ENCODE measurements around the gene PLS1.
"Not testable (repeated sequence)": the region's sequence is repeated elsewhere in the genome, so short reads cannot be mapped to it uniquely, and the experiment has no call there.

Gene PLS1

GRCh38 chr3:142694225-142694624 lies 98.0 kb downstream of the PLS1 start:
- DNase-seq (ENCODE audit: low spot score), result no peak

GRCh38 chr3:142705198-142705597 lies 109.0 kb downstream of the PLS1 start:
- DNase-seq (ENCODE audit: low spot score), result no peak

GRCh38 chr3:142706321-142707127 lies 110.3 kb downstream of the PLS1 start:
- no peak for DNase-seq (ENCODE audit: low spot score)

- no peak for DNase-seq (ENCODE audit: low spot score)
Observed at GRCh38 chr3:142709207-142709606, 113.0 kb downstream of the PLS1 start.

- DNase-seq (ENCODE audit: low spot score), result not testable (repeated sequence)
Observed at GRCh38 chr3:142714882-142715281, 118.7 kb downstream of the PLS1 start.

GRCh38 chr3:142716102-142716501 lies 119.9 kb downstream of the PLS1 start:
- DNase-seq (ENCODE audit: low spot score), result no peak

- DNase-seq (ENCODE audit: low spot score), result no peak
Observed at GRCh38 chr3:142723665-142723967, 127.4 kb downstream of the PLS1 start.

- DNase-seq (ENCODE audit: low spot score), result peak; percentile 95
Observed at GRCh38 chr3:142723968-142724681, 127.9 kb downstream of the PLS1 start, which contains the start of gene TRPC1. TRPC1 (plus strand) TSS chr3:142724034; CDS start chr3:142724560, 526 bp downstream.

GRCh38 chr3:142724682-142725356 lies 128.6 kb downstream of the PLS1 start:
- peak; percentile 58 for DNase-seq (ENCODE audit: low spot score)

- DNase-seq (ENCODE audit: low spot score), result no peak
Observed at GRCh38 chr3:142725357-142725739, 129.2 kb downstream of the PLS1 start.

GRCh38 chr3:142726017-142726416 lies 129.8 kb downstream of the PLS1 start:
- DNase-seq (ENCODE audit: low spot score), result no peak

- DNase-seq (ENCODE audit: low spot score), result no peak
Observed at GRCh38 chr3:142732066-142732465, 135.9 kb downstream of the PLS1 start.

GRCh38 chr3:142734834-142735233 lies 138.6 kb downstream of the PLS1 start:
- no peak for DNase-seq (ENCODE audit: low spot score)

- DNase-seq (ENCODE audit: low spot score), result no peak
Observed at GRCh38 chr3:142735462-142735861, 139.3 kb downstream of the PLS1 start.

- DNase-seq (ENCODE audit: low spot score), result no peak
Observed at GRCh38 chr3:142738396-142738795, 142.2 kb downstream of the PLS1 start.

- DNase-seq (ENCODE audit: low spot score), result no peak
Observed at GRCh38 chr3:142746646-142747045, 150.5 kb downstream of the PLS1 start.

- DNase-seq (ENCODE audit: low spot score), result not testable (repeated sequence)
Observed at GRCh38 chr3:142750531-142750930, 154.3 kb downstream of the PLS1 start.

GRCh38 chr3:142752605-142753004 lies 156.4 kb downstream of the PLS1 start:
- not testable (repeated sequence) for DNase-seq (ENCODE audit: low spot score)

GRCh38 chr3:142754494-142754893 lies 158.3 kb downstream of the PLS1 start:
- no peak for DNase-seq (ENCODE audit: low spot score)
